DLD1 (cell line): Measurements from ENCODE around the gene ITGA2.
"Not testable (repeated sequence)": the region's sequence is repeated elsewhere in the genome, so short reads cannot be mapped to it uniquely, and the experiment has no call there.

Source experiments
- in situ Hi-C: cut with HindIII; loops from 2 replicates; pipeline ENCODE4 v1.10.0; 2017; ENCODE audit warnings: low sequenced_read_pairs

ITGA2 gene

DNA sequence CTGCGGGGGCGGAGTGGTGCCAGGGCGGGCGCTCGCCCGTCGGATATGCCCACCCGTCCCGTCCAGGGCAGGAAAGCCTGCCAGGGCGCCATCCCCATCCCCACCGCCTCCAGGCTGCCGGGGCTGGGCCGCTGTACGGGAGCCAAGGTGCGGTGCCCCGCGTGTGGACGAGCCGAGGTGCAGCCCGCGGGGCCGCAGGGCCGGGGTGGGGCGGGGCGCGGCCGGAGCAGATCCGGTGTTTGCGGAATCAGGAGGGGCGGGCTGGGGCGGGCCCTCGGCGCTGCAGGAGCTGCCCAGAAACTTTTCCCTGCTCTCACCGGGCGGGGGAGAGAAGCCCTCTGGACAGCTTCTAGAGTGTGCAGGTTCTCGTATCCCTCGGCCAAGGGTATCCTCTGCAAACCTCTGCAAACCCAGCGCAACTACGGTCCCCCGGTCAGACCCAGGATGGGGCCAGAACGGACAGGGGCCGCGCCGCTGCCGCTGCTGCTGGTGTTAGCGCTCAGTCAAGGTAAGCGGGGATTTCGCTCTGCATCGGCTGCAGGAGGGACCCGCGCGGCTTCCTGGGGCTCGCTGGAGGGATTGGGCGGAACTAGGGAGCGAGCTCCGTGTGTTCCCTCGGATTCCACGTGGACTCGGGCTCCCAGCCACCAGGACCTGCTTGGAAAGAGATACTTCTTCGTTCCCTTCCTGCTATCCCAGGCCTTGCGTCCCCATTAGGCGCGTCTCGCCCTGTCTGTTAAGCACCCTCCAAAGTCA, at the start of gene ITGA2:
Gene ITGA2 (plus strand): TSS at position 328 of the 756 bp plus-strand sequence. CDS start 117 bp downstream, at position 445.
- in situ Hi-C loops, result no loop called here

DNA sequence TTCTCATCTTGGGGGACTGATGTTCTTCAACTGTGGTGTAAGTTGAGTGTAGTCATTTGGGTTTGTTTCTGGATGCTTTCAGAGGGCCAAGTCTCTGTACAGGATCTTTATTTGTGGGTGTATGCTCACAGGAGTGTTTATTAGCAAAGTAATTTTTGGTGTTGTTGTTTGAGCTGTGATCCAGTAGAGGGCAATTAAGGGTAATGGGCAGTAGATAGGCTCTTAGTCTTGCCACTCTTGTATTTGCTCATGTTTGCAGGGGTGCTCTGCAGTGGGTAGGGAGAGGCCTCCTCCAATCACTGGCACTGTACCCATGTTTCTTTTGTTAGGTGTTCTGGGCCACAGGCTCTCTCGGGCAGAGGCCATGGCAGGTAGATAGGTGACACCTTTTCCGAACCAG, 45.9 kb upstream of the ITGA2 start:
- in situ Hi-C loops, result no loop called here

DNA sequence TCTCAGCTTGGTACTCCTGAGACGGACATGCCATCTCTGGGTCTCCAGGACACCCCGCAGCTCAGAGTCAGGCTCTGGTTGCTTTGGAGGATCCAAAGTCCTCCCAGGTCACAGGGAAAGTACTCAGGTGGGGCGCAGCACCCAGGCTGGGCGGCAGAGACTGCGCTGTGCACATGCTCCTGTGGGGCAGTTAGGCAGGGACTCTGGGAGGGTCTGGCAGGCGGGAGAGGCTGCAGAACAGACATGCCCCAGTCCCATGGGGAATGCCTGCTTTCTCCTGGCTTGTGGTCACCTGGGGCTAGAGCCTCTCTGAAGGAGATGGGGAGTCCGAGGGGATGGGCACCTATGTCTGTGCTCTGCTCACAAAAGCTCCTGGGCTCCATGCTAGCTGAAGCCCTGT, 45.3 kb upstream of the ITGA2 start:
- in situ Hi-C loops, result no loop called here

GRCh38 chr5:52945040-52945439, 44.1 kb upstream of the ITGA2 start:
- in situ Hi-C loops, result no loop called here

- in situ Hi-C loops, result no loop called here
These were observed 41.9 kb upstream of the ITGA2 start for GRCh38 chr5:52947208-52947607.

DNA sequence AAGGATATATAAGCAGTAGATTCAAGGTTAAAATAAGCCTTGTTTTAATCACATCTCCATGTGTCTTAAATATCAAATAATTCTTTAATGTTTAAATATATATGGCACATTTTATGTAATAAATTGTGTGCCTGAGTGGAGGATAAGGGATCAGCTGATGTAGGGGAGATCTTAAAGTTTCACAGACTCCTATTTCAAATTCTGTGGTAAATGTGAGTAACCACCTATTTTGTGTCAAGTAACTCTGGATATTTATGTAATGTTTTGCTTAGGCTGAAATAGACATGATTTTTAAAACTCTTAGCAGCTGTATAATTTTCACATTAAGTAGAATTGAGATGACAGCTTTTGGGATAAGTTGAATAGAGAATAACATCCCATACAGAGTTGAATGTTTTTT, 41.3 kb upstream of the ITGA2 start:
- in situ Hi-C loops, result no loop called here

DNA sequence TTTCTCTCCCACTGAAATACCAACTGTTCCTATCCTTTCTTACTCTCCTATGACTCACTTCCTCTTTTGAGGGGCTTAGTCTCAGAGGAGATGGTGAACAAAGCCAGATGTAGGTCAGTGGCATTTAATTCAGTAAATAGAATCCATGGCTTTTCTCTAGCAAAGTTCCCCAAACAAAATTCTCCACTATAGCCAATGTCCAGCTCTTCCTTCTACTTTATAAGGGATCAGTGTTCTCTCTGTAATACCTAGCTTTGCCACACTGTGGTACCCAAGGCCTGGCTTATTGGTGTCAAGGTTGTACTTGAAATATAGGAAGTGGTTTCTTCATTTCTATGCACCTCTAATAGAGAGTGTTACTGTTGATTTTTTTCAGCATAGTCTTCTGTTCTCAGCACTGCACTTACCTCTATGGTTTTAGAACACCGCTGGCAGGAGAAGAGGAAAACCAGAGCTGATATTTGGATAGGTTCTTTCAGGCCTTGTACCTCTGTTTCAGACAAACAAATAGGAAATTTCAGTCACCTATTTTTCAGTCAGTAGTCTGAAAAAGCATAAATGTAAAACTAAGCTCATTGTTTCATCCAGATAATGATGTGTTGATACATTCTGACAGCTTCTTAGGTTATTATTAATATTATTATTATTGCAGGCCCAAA, 40.6 kb upstream of the ITGA2 start:
- in situ Hi-C loops, result no loop called here

DNA sequence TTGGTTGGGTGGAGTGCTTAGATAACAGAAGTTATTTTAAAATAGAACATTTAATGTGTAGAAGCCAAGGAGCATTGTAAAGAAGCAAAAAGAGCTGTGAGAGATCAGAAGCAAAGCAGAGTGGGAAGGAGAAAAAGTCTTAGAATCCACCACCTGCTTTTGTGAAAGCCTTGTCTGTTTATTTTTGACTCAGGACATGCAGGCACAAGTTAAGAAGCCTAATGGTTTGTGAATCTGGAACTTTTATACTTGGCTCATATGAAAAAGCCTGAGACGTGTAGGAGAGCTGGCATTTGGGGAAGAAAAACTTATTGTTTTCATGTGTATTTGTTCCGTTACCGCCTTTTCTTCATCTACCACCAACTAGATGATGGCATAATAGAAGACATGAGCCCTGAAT, 38.5 kb upstream of the ITGA2 start:
- in situ Hi-C loops, result loop anchor here (10.0 kb wide), 1 partner anchor 144 kb away; no protein-coding TSS in a partner anchor

DNA sequence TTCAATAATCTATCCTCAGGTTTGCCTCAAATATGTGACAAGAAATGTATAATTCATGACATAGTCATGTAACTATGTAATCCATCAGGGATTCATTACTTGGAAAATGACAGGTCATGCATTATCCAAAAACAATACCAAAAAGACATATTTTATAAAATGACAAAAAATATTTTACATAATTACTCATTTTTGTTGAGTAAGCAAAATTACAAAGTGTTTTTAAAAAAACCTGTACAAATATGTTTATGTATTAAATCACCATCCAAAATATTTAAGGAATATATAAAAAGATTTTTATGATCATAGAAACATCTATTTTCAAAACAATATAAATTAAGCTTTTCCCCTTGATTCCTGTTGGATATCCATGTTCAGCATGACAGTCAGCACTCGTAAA, 36.7 kb upstream of the ITGA2 start:
- in situ Hi-C loops, result loop anchor here (10.0 kb wide), 1 partner anchor 142 kb away; no protein-coding TSS in a partner anchor

GRCh38 chr5:52956014-52956413, 33.1 kb upstream of the ITGA2 start:
- in situ Hi-C loops, result loop anchor here (10.0 kb wide), 1 partner anchor 139 kb away; no protein-coding TSS in a partner anchor

- in situ Hi-C loops, result loop anchor here (10.0 kb wide), 1 partner anchor 138 kb away; no protein-coding TSS in a partner anchor
These were observed 32.0 kb upstream of the ITGA2 start for GRCh38 chr5:52956915-52957747.

GRCh38 chr5:52961274-52961681, 27.9 kb upstream of the ITGA2 start:
- in situ Hi-C loops, result no loop called here

DNA sequence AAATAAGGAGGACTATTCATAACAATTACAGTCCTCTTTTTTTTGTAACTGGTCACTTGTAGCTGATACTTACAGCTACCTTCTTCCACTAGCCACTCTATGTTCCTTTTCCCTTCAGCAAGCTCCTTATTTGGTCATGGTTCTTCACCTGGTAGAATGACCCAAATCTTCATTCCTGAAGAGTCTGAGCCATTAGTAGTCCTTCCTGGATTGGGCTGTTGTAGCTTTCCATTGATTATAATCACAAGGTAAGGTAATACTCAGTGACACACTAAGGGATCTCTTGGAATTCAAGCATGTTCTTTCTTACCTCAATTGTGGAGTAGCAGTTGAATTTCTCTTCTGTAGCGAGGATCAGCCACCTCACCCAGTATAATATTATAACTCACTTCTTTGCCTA, 25.5 kb upstream of the ITGA2 start:
- in situ Hi-C loops, result no loop called here

DNA sequence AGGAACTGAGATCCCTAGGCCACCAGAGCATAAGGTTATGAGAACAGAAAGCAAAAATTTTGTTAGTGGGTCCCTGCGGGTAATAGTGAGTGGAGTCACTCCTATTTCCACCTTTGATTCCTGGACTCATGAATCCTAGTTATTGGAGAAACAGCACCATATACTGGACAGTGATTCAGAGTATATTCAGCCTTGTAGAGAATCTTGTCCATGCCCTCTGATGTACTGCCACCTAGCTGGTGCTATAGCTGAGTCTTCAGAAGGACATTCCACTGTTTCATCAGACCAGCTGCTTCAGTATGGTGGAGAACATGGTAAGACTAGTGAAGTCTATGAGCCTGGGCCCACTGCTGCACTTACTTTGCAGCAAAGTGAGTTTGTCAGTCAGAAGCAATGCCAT, 25.0 kb upstream of the ITGA2 start:
- in situ Hi-C loops, result no loop called here

GRCh38 chr5:52976157-52976556, 13.0 kb upstream of the ITGA2 start:
- in situ Hi-C loops, result not testable (repeated sequence)

GRCh38 chr5:52977264-52977897, 11.8 kb upstream of the ITGA2 start:
- in situ Hi-C loops, result no loop called here

DNA sequence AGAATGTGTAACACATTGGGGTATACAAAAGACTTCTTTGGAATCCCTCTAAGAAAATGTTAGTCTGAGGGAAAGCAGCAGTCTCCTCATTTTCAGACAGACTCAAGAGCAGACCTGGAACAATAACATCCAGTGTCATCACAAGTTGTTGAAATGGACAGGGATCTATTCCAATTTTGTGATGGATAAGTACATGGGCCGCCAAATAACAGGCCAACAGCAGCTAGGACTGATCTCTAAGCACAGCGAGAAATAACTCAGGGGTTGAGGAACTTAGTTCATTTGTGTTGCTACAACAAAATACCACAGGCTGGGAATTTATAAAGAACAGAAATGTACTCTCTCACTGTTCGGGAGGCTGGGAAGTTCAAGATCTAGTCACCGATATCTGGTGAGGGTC, 7.6 kb upstream of the ITGA2 start:
- in situ Hi-C loops, result no loop called here

GRCh38 chr5:52983731-52984636, 5.2 kb upstream of the ITGA2 start:
- in situ Hi-C loops, result no loop called here

GRCh38 chr5:52985306-52985705, 3.8 kb upstream of the ITGA2 start:
- in situ Hi-C loops, result no loop called here
